DOHH2 (cell line): ENCODE results near the gene CCDC12.

Experiments used
- H3F3A ChIP-seq: fragments of 200-600 bp; sonication (generic), shearing (Covaris generic); 2 replicates; pipeline ENCODE4 v1.6.0; 2016; ENCODE audit warnings: antibody characterized with exemption, mild to moderate bottlenecking; ENCODE audit not compliant: control insufficient read depth, insufficient read depth
- H3K27ac ChIP-seq: fragments of 200-600 bp; sonication (generic); 2 replicates; pipeline ENCODE4 v1.5.1; 2014; ENCODE audit warnings: low read depth, mild to moderate bottlenecking, low read length, moderate library complexity
- H3K27me3 ChIP-seq: fragments of 200-600 bp; sonication (generic); 2 replicates; pipeline ENCODE4 v1.6.1; 2014; ENCODE audit warnings: mild to moderate bottlenecking, low read length, mixed read lengths; ENCODE audit not compliant: control insufficient read depth
- H3K36me3 ChIP-seq: fragments of 200-600 bp; sonication (generic); 2 replicates; pipeline ENCODE4 v1.6.1; 2014; ENCODE audit warnings: mild to moderate bottlenecking, low read length, moderate library complexity, mixed read lengths; ENCODE audit not compliant: control insufficient read depth
- H3K4me1 ChIP-seq: fragments of 200-600 bp; sonication (generic); 2 replicates; pipeline ENCODE4 v1.6.1; 2014; ENCODE audit warnings: mild to moderate bottlenecking, low read length, mixed read lengths; ENCODE audit not compliant: control insufficient read depth
- H3K4me2 ChIP-seq: fragments of 200-600 bp; sonication (generic); 2 replicates; pipeline ENCODE4 v1.6.0; 2014; ENCODE audit warnings: mild to moderate bottlenecking, low read length, moderate library complexity
- H3K4me3 ChIP-seq: fragments of 200-600 bp; sonication (generic); 2 replicates; pipeline ENCODE4 v1.5.1; 2014; ENCODE audit warnings: mild to moderate bottlenecking, low read length, mixed read lengths
- H3K79me2 ChIP-seq: fragments of 200-600 bp; sonication (generic); 2 replicates; pipeline ENCODE4 v1.6.1; 2014; ENCODE audit warnings: mild to moderate bottlenecking, low read length, mixed read lengths; ENCODE audit not compliant: control insufficient read depth
- H3K9me2 ChIP-seq: fragments of 200-600 bp; sonication (generic); replicated peaks from 2 replicates; pipeline ENCODE4 v1.6.1; 2014; ENCODE audit warnings: mild to moderate bottlenecking, low read length, mixed read lengths; ENCODE audit not compliant: control insufficient read depth
- H3K9me3 ChIP-seq: fragments of 200-600 bp; sonication (generic); 2 replicates; pipeline ENCODE4 v1.6.1; 2014; ENCODE audit warnings: antibody characterized with exemption, low read length, mixed read lengths; ENCODE audit not compliant: control insufficient read depth, insufficient read depth
- H4K20me1 ChIP-seq: fragments of 200-600 bp; sonication (generic); 2 replicates; pipeline ENCODE4 v1.6.0; 2014; ENCODE audit warnings: low read depth, mild to moderate bottlenecking, antibody characterized with exemption, low read length, moderate library complexity; ENCODE audit not compliant: control insufficient read depth, insufficient read depth
- CTCF ChIP-seq: fragments of 200-600 bp; sonication (generic); IDR thresholded peaks from one replicate; pipeline ENCODE4 v1.5.1; 2014; ENCODE audit warnings: antibody characterized with exemption, mild to moderate bottlenecking, low read depth, low read length; ENCODE audit not compliant: poor library complexity, severe bottlenecking
- EZH2phosphoT487 ChIP-seq: fragments of 200-600 bp; sonication (generic); IDR thresholded peaks from 2 replicates; pipeline ENCODE4 v1.6.1; 2017; ENCODE audit warnings: borderline replicate concordance, mild to moderate bottlenecking, antibody characterized with exemption, low read length, moderate library complexity, mixed read lengths

The CCDC12 gene

GRCh38 chr3:46903341-46904302 lies 72.9 kb downstream of the CCDC12 start:
- no peaks in the 10 kb centered on the region for H3F3A ChIP-seq
- H3K4me1 ChIP-seq = peaks cover 6% of the 10 kb centered on the region
- H3K27ac ChIP-seq = no peak overlapping the region
- no peak for TF ChIP-seq CTCF
- no peak for TF ChIP-seq EZH2phosphoT487
- no peaks in the 10 kb centered on the region for H3K9me3 ChIP-seq
- H3K9me2 ChIP-seq = no peaks in the 10 kb centered on the region
- H3K4me3 ChIP-seq = no peak overlapping the region
- no peaks in the 10 kb centered on the region for H3K36me3 ChIP-seq
- H3K4me2 ChIP-seq = no peak overlapping the region
- H3K27me3 ChIP-seq = peaks cover 8% of the 10 kb centered on the region
- no peaks in the 10 kb centered on the region for H3K79me2 ChIP-seq
- H4K20me1 ChIP-seq = no peaks in the 10 kb centered on the region

- H3K4me2 ChIP-seq = no peak overlapping the region
- no peaks in the 10 kb centered on the region for H3F3A ChIP-seq
- H3K27ac ChIP-seq = no peak overlapping the region
- no peak for TF ChIP-seq EZH2phosphoT487
- no peak for TF ChIP-seq CTCF
- H3K4me3 ChIP-seq = no peak overlapping the region
- peaks cover 14% of the 10 kb centered on the region for H3K4me1 ChIP-seq
- no peaks in the 10 kb centered on the region for H4K20me1 ChIP-seq
- H3K27me3 ChIP-seq = peaks cover 12% of the 10 kb centered on the region
- H3K36me3 ChIP-seq = no peaks in the 10 kb centered on the region
- no peaks in the 10 kb centered on the region for H3K9me2 ChIP-seq
- H3K9me3 ChIP-seq = no peaks in the 10 kb centered on the region
- no peaks in the 10 kb centered on the region for H3K79me2 ChIP-seq
These were observed 74.3 kb downstream of the CCDC12 start for GRCh38 chr3:46902188-46902631.

GRCh38 chr3:46901591-46902187 lies 74.9 kb downstream of the CCDC12 start:
- Histone ChIP-seq H3K36me3 (no peaks in the 10 kb centered on the region), H3K4me3 (no peak overlapping the region), H3K9me2 (no peaks in the 10 kb centered on the region), H3K4me1 (peaks cover 14% of the 10 kb centered on the region), H3K9me3 (no peaks in the 10 kb centered on the region), H3K79me2 (no peaks in the 10 kb centered on the region), H3K4me2 (no peak overlapping the region), H3K27ac (no peak overlapping the region), H3K27me3 (peaks cover 16% of the 10 kb centered on the region), H3F3A (no peaks in the 10 kb centered on the region), H4K20me1 (no peaks in the 10 kb centered on the region)
- TF ChIP-seq CTCF (no peak), EZH2phosphoT487 (no peak)
